Gastrocnemius medialis (tissue), 4 donors: ENCODE data around the gene IL20RA.

Experiments used
- CTCF ChIP-seq, 5 experiments: fragments of 450-650 bp in 3 of 5; fragments of 200-600 bp in 2 of 5; sonication (generic) in 2 of 5; IDR thresholded peaks in 4 of 5; conservative IDR thresholded peaks in 1 of 5; 1 replicate in 4 of 5; 2 replicates in 1 of 5; pipeline ENCODE4 v1.5.1; 2016 to 2019; ENCODE audit warnings: antibody characterized with exemption in 5 of 5, mild to moderate bottlenecking in 3 of 5, moderate library complexity in 3 of 5
- POLR2A ChIP-seq, 2 donors: fragments of 450-650 bp; IDR thresholded peaks; one replicate each; pipeline ENCODE4 v1.6.1; 2017; ENCODE audit warnings: antibody characterized with exemption in 2 of 2, mild to moderate bottlenecking in 2 of 2, moderate library complexity in 2 of 2

- no peak for TF ChIP-seq CTCF (IDR thresholded peaks at IDR 0.05 in 4 of 5, conservative IDR thresholded peaks at IDR 0.05 in 1 of 5)
- TF ChIP-seq POLR2A (IDR thresholded peaks at IDR 0.05) = no peak
Observed at GRCh38 chr6:137033828-137034227, 10.9 kb downstream of the IL20RA start.
